Neuronal stem cell (in vitro differentiated cells): ENCODE results near the gene NRAP.

Experiments
- DNase-seq: peaks from one replicate; pipeline ENCODE4 v3.0.0-alpha.2; 2013; ENCODE audit warnings: low spot score
- H2AFZ ChIP-seq: one replicate; pipeline ENCODE4 v1.6.1; 2013; ENCODE audit warnings: mild to moderate bottlenecking, low read length, inconsistent platforms
- H2AK5ac ChIP-seq: 2 replicates; pipeline ENCODE4 v1.6.1; 2013; ENCODE audit warnings: low read depth, mild to moderate bottlenecking, inconsistent platforms, low read length, moderate library complexity, mixed read lengths
- H2BK120ac ChIP-seq: 2 replicates; pipeline ENCODE4 v1.6.1; 2013; ENCODE audit warnings: low read depth, mild to moderate bottlenecking, inconsistent platforms, low read length, moderate library complexity, mixed read lengths
- H2BK12ac ChIP-seq: one replicate; pipeline ENCODE4 v1.6.1; 2013; ENCODE audit warnings: low read length, inconsistent platforms
- H2BK15ac ChIP-seq: 2 replicates; pipeline ENCODE4 v1.6.1; 2013; ENCODE audit warnings: mild to moderate bottlenecking, low read length, inconsistent platforms, mixed read lengths
- H2BK5ac ChIP-seq: one replicate; pipeline ENCODE4 v1.6.1; 2013; ENCODE audit warnings: inconsistent platforms, mild to moderate bottlenecking, low read length, moderate library complexity
- H3K14ac ChIP-seq: one replicate; pipeline ENCODE4 v1.6.1; 2013; ENCODE audit warnings: low read length, inconsistent platforms
- H3K18ac ChIP-seq: 2 replicates; pipeline ENCODE4 v1.6.1; 2013; ENCODE audit warnings: low read length, inconsistent platforms
- H3K23ac ChIP-seq: 2 replicates; pipeline ENCODE4 v1.6.1; 2013; ENCODE audit warnings: low read depth, mild to moderate bottlenecking, mixed read lengths, low read length, inconsistent platforms; ENCODE audit not compliant: poor library complexity
- H3K27ac ChIP-seq: replicated peaks from 3 replicates; pipeline ENCODE4 v1.5.1; 2013; ENCODE audit warnings: low read length, inconsistent platforms
- H3K27me3 ChIP-seq, 3 experiments: 2 replicates each; pipeline ENCODE4 v1.6.1; 2013; ENCODE audit warnings: low read length in 3 of 3, mild to moderate bottlenecking in 2 of 3, inconsistent platforms in 1 of 3, low read depth in 1 of 3, mixed read lengths in 1 of 3, moderate library complexity in 1 of 3; ENCODE audit not compliant: control insufficient read depth in 3 of 3, insufficient read depth in 3 of 3
- H3K36me3 ChIP-seq, 2 donors: replicated peaks in 1 of 2; 2 replicates each; pipeline ENCODE4 v1.6.1; 2013; ENCODE audit warnings: low read length in 2 of 2; ENCODE audit not compliant: control insufficient read depth in 2 of 2, insufficient read depth in 2 of 2
- H3K4ac ChIP-seq: 2 replicates; pipeline ENCODE4 v1.6.1; 2013; ENCODE audit warnings: inconsistent platforms, mild to moderate bottlenecking, low read length, moderate library complexity
- H3K4me1 ChIP-seq, 2 donors: 1 replicate in 1 of 2; 2 replicates in 1 of 2; pipeline ENCODE4 v1.6.1; 2013; ENCODE audit warnings: low read length in 2 of 2, low read depth in 1 of 2; ENCODE audit not compliant: control insufficient read depth in 2 of 2, insufficient read depth in 1 of 2
- H3K4me2 ChIP-seq: one replicate; pipeline ENCODE4 v1.6.1; 2013; ENCODE audit warnings: mild to moderate bottlenecking, low read length, inconsistent platforms; ENCODE audit not compliant: insufficient read depth, poor library complexity, severe bottlenecking
- H3K4me3 ChIP-seq, 2 donors: 2 replicates each; pipeline ENCODE4 v1.5.1; 2013; ENCODE audit warnings: low read length in 2 of 2, mild to moderate bottlenecking in 2 of 2, inconsistent platforms in 1 of 2, moderate library complexity in 1 of 2
- H3K79me1 ChIP-seq: one replicate; pipeline ENCODE4 v1.6.1; 2013; ENCODE audit warnings: low read depth, mild to moderate bottlenecking, inconsistent platforms, low read length, moderate library complexity
- H3K9ac ChIP-seq: one replicate; pipeline ENCODE4 v1.6.1; 2013; ENCODE audit warnings: mild to moderate bottlenecking, low read depth, low read length, inconsistent platforms; ENCODE audit not compliant: poor library complexity
- H3K9me3 ChIP-seq, 2 donors: replicated peaks in 1 of 2; 2 replicates each; pipeline versions ENCODE3 to v1.6.1; 2013; ENCODE audit warnings: low read length in 2 of 2, mild to moderate bottlenecking in 2 of 2, inconsistent platforms in 1 of 2, low read depth in 1 of 2, mixed read lengths in 1 of 2, moderate library complexity in 1 of 2; ENCODE audit not compliant: control insufficient read depth in 2 of 2, insufficient read depth in 1 of 2
- H4K8ac ChIP-seq: one replicate; pipeline ENCODE4 v1.6.1; 2013; ENCODE audit warnings: low read depth, mild to moderate bottlenecking, inconsistent platforms, low read length, moderate library complexity
- H4K91ac ChIP-seq: one replicate; pipeline ENCODE4 v1.6.1; 2013; ENCODE audit warnings: low read length, low read depth, mild to moderate bottlenecking, inconsistent platforms; ENCODE audit not compliant: poor library complexity
- WGBS, 2 donors: extraction: QIAGEN DNeasy Blood & Tissue Kit; methylation state at CpG; one replicate each; pipeline ENCODE4 v1.1.7; 2013; ENCODE audit warnings: missing lambda C conversion rate in 2 of 2, mixed read lengths in 1 of 2; ENCODE audit not compliant: insufficient read length in 2 of 2, insufficient replicate concordance in 1 of 2; ENCODE audit errors: extremely low coverage in 2 of 2; 5-methylcytosine and 5-hydroxymethylcytosine counted together

Gene NRAP

GRCh38 chr10:113693348-113693747 lies 29.5 kb upstream of the NRAP start:
- no peak overlapping the region for H3K27ac ChIP-seq

GRCh38 chr10:113692271-113692670 lies 28.4 kb upstream of the NRAP start:
- no peak overlapping the region for H2BK12ac ChIP-seq
- no CpG with 5 or more reads among the region's 6 CpGs for WGBS, 2 donors
- no peak overlapping the region for H2BK15ac ChIP-seq
- no peak overlapping the region for H2BK120ac ChIP-seq
- H2AK5ac ChIP-seq: no peak overlapping the region
- H3K18ac ChIP-seq: no peak overlapping the region
- no peak overlapping the region for H3K4ac ChIP-seq
- H4K91ac ChIP-seq: no peak overlapping the region
- H3K23ac ChIP-seq: no peak overlapping the region
- no peak overlapping the region for H3K4me3 ChIP-seq
- no peaks in the 10 kb centered on the region for H3K4me1 ChIP-seq
- no peak overlapping the region for H2AFZ ChIP-seq
- no peak for DNase-seq
- peaks cover 3 to 15% of the 10 kb centered on the region in 2 donors for H3K36me3 ChIP-seq
- no peak overlapping the region for H3K27ac ChIP-seq
- H3K9ac ChIP-seq: no peak overlapping the region
- H2BK5ac ChIP-seq: no peak overlapping the region
- no peaks in the 10 kb centered on the region for H3K79me1 ChIP-seq
- H3K14ac ChIP-seq: no peak overlapping the region
- H4K8ac ChIP-seq: no peak overlapping the region
- H3K9me3 ChIP-seq: peaks cover 18 to 35% of the 10 kb centered on the region in 2 donors
- H3K4me2 ChIP-seq: no peak overlapping the region
- H3K27me3 ChIP-seq: no peaks in the 10 kb centered on the region

More at GRCh38 chr10:113693348-113693747, 29.5 kb upstream of the NRAP start:
- Histone ChIP-seq H3K27me3 (no peaks in the 10 kb centered on the region), H3K36me3 (peaks cover 9 to 25% of the 10 kb centered on the region in 2 donors), H2BK15ac (no peak overlapping the region), H3K4me2 (no peak overlapping the region), H2BK12ac (no peak overlapping the region), H4K8ac (no peak overlapping the region), H3K14ac (no peak overlapping the region), H3K23ac (no peak overlapping the region), H3K9me3 (peaks cover 18 to 33% of the 10 kb centered on the region in 2 donors), H2BK120ac (no peak overlapping the region), H3K4ac (no peak overlapping the region), H3K79me1 (no peaks in the 10 kb centered on the region), H2AFZ (no peak overlapping the region), H3K4me1 (no peaks in the 10 kb centered on the region), H3K18ac (no peak overlapping the region), H3K4me3 (no peak overlapping the region), H3K9ac (no peak overlapping the region), H2AK5ac (no peak overlapping the region), H4K91ac (no peak overlapping the region), H2BK5ac (no peak overlapping the region)
- DNase-seq: no peak
- WGBS, 2 donors: no CpG with 5 or more reads among the region's 2 CpGs

GRCh38 chr10:113691381-113691780 lies 27.5 kb upstream of the NRAP start:
- WGBS, 2 donors: no CpG with 5 or more reads among the region's 2 CpGs
- Histone ChIP-seq H3K79me1 (no peaks in the 10 kb centered on the region), H4K91ac (no peak overlapping the region), H4K8ac (no peak overlapping the region), H2AK5ac (no peak overlapping the region), H3K4me1 (no peaks in the 10 kb centered on the region), H2BK120ac (no peak overlapping the region), H3K23ac (no peak overlapping the region), H2BK15ac (no peak overlapping the region), H2AFZ (no peak overlapping the region), H3K9me3 (peaks cover 19 to 40% of the 10 kb centered on the region in 2 donors), H3K4me3 (no peak overlapping the region), H3K27me3 (no peaks in the 10 kb centered on the region), H3K14ac (no peak overlapping the region), H3K27ac (no peak overlapping the region), H3K9ac (no peak overlapping the region), H2BK5ac (no peak overlapping the region), H3K4ac (no peak overlapping the region), H3K18ac (no peak overlapping the region), H3K4me2 (no peak overlapping the region), H2BK12ac (no peak overlapping the region), H3K36me3 (peaks cover 3 to 11% of the 10 kb centered on the region in 2 donors)
- no peak for DNase-seq

GRCh38 chr10:113690749-113691148 lies 26.9 kb upstream of the NRAP start:
- Histone ChIP-seq H4K91ac (no peak overlapping the region), H3K23ac (no peak overlapping the region), H3K4me2 (no peak overlapping the region), H3K9me3 (peaks cover 19 to 40% of the 10 kb centered on the region in 2 donors), H2BK12ac (no peak overlapping the region), H3K9ac (no peak overlapping the region), H3K4ac (no peak overlapping the region), H3K18ac (no peak overlapping the region), H3K14ac (no peak overlapping the region), H2AK5ac (no peak overlapping the region), H2BK15ac (no peak overlapping the region), H4K8ac (no peak overlapping the region), H2BK5ac (no peak overlapping the region), H3K27ac (no peak overlapping the region), H3K4me1 (no peaks in the 10 kb centered on the region), H3K79me1 (no peaks in the 10 kb centered on the region), H3K27me3 (no peaks in the 10 kb centered on the region), H3K36me3 (peaks cover 3 to 11% of the 10 kb centered on the region in 2 donors), H2AFZ (no peak overlapping the region), H2BK120ac (no peak overlapping the region), H3K4me3 (no peak overlapping the region)
- WGBS, 2 donors: no CpG with 5 or more reads among the region's 3 CpGs
- DNase-seq: no peak
